Hepatocyte (in vitro differentiated cells): ENCODE results near the gene KCNK3.

Experiments used
- EZH2 ChIP-seq: fragments of 200-600 bp; sonication (generic); IDR thresholded peaks from 2 replicates; pipeline ENCODE4 v1.6.1; 2016; ENCODE audit warnings: antibody characterized with exemption, mild to moderate bottlenecking, borderline replicate concordance
- EZH2phosphoT487 ChIP-seq: fragments of 200-600 bp; sonication (generic); IDR thresholded peaks from one replicate; pipeline ENCODE4 v1.6.1; 2018; ENCODE audit warnings: antibody characterized with exemption, mild to moderate bottlenecking, low read depth, moderate library complexity; ENCODE audit not compliant: unreplicated experiment, severe bottlenecking
- TF ChIP-seq, protein P1 (sequence below): fragments of 200-600 bp; sonication (generic); IDR thresholded peaks from 2 replicates; pipeline ENCODE4 v1.5.1; 2016; ENCODE audit warnings: antibody characterized with exemption, mild to moderate bottlenecking; ENCODE audit not compliant: poor library complexity

DNA sequence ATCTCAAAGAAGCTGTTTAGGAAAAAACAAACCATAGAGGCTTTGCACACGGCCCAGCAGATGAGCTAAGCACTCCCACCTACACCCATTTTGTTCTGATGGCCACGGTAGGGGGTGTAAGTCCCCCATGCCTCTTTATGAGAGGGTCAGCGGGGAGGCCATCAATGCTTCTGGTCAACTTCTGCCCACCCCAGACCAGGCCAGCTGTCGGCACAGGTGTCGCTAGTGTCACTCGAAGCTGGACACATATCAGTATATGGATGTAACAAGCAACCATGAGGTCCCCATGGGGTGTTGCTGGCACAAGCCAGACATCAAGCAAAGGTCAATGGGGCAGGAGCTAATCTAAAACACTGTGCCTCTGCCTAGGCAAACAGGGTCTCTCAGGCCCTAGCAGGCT, 47.8 kb downstream of the KCNK3 start:
- TF ChIP-seq, protein P1, sequence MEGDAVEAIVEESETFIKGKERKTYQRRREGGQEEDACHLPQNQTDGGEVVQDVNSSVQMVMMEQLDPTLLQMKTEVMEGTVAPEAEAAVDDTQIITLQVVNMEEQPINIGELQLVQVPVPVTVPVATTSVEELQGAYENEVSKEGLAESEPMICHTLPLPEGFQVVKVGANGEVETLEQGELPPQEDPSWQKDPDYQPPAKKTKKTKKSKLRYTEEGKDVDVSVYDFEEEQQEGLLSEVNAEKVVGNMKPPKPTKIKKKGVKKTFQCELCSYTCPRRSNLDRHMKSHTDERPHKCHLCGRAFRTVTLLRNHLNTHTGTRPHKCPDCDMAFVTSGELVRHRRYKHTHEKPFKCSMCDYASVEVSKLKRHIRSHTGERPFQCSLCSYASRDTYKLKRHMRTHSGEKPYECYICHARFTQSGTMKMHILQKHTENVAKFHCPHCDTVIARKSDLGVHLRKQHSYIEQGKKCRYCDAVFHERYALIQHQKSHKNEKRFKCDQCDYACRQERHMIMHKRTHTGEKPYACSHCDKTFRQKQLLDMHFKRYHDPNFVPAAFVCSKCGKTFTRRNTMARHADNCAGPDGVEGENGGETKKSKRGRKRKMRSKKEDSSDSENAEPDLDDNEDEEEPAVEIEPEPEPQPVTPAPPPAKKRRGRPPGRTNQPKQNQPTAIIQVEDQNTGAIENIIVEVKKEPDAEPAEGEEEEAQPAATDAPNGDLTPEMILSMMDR, result no peak
- TF ChIP-seq EZH2phosphoT487 (no peak), EZH2 (no peak)
